Tibial nerve (tissue), 4 donors: ENCODE data around the gene OR5AU1.

Experiments used
- CTCF ChIP-seq, 5 experiments: fragments of 200-600 bp in 3 of 5; fragments of 450-650 bp in 2 of 5; sonication (generic) in 3 of 5; IDR thresholded peaks; one replicate each; pipeline ENCODE4 v1.5.1; 2016 to 2019; ENCODE audit warnings: antibody characterized with exemption in 5 of 5, mild to moderate bottlenecking in 3 of 5, moderate library complexity in 2 of 5
- EP300 ChIP-seq, 2 donors: sonication (generic); formaldehyde crosslinking; IDR thresholded peaks; one replicate each; pipeline ENCODE4 v1.6.1; 2017; ENCODE audit warnings: antibody characterized with exemption in 2 of 2, mild to moderate bottlenecking in 1 of 2

GRCh38 chr14:21113369-21113768, 42.5 kb downstream of the OR5AU1 start:
- TF ChIP-seq CTCF (IDR thresholded peaks at IDR 0.05) = no peak
- no peak for TF ChIP-seq EP300 (IDR thresholded peaks at IDR 0.05)
